ENCODE results near the gene CYP24A1.

- TF ChIP-seq CTCF (IDR thresholded peaks at IDR 0.05) (no peak), POLR2AphosphoS5 (IDR thresholded peaks at IDR 0.05) (no peak)
Measured at GRCh38 chr20:54158226-54158625, 15.6 kb downstream of the CYP24A1 start.

Data from prostate gland (tissue), 2 donors.